ENCODE data around the gene SYNGR2.

DNA sequence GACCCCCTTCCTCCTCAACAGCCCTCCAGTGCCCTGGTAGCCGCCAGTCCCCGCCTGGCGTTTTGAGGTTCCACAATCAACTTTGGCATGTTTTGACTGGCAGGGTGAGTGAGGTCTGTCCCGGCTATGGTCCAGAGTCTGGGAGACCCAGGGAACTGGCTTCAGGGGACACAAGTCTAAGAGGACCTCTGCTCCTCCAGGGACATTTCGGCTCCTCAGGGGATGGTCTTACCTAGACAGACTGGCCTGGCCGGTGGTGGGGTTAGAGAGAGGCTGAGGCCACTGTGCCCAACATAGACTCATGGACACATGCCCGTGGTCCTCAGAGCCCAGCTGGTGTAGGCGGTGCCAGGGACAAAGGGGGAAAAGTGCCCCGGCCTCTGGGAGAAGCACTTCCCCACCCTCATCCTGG lies 35.6 kb upstream of the SYNGR2 start:
- TF ChIP-seq YY1 (IDR thresholded peaks at IDR 0.05; ENCODE audit: insufficient read depth, insufficient read length): no peak
- TF ChIP-seq ZNF274 (IDR thresholded peaks at IDR 0.05; ENCODE audit: low read depth, low read length): no peak

All from NT2/D1 (cell line).